Keratinocyte (primary cell): ENCODE measurements around the gene COL7A1.

ENCODE experiments used
- CTCF ChIP-seq, 3 experiments: IDR thresholded peaks in 1 of 3; conservative IDR thresholded peaks in 1 of 3; optimal IDR thresholded peaks in 1 of 3; 2 replicates in 2 of 3; 3 replicates in 1 of 3; pipeline versions ENCODE3 to v1.5.1; 2011; ENCODE audit warnings: low read length in 3 of 3, mild to moderate bottlenecking in 3 of 3, moderate library complexity in 2 of 3, control low read depth in 1 of 3, inconsistent platforms in 1 of 3; ENCODE audit not compliant: insufficient read depth in 2 of 3; ENCODE audit errors: extremely low read depth in 1 of 3
- EZH2 ChIP-seq: IDR thresholded peaks from one replicate; pipeline ENCODE4 v1.6.1; 2012; ENCODE audit warnings: inconsistent platforms, mild to moderate bottlenecking, low read length, moderate library complexity

DNA sequence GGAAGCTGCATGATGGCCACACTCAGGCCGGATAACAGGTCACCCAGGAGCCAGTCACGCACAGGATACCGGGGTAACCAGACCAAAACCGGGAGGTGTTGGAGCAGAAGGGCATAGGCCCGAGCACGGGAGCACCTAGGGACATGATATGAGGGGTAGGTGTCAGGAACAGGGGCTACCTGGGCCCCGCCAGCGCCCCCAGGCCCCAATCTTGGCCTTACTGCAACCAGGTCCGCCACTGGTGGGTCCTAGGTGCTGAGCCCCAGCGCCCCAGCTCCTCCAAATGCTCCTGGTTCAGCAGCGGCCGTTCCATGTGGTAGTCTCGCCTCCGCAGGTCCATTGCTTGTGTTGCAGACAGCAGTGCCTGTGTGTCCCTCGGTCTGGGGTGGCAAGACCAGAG lies 38.1 kb upstream of the COL7A1 start:
- TF ChIP-seq CTCF (optimal IDR thresholded peaks at IDR 0.05 in 1 of 3, IDR thresholded peaks at IDR 0.05 in 1 of 3, conservative IDR thresholded peaks at IDR 0.05 in 1 of 3; ENCODE audit: extremely low read depth in 1 of 3, insufficient read depth in 2 of 3, low read length in 3 of 3) (no peak), EZH2 (no peak)
